GM19463 (cell line): Measurements from ENCODE around the gene DLX6.
"Not testable (repeated sequence)": the region's sequence is repeated elsewhere in the genome, so short reads cannot be mapped to it uniquely, and the experiment has no call there.

Source experiments
- ATAC-seq: cut with Tn5 transposase; IDR thresholded peaks from one replicate; pipeline ENCODE4 v1.9.1; 2021; ENCODE audit warnings: mild to moderate bottlenecking, moderate library complexity; ENCODE audit not compliant: unreplicated experiment

The DLX6 gene

DNA sequence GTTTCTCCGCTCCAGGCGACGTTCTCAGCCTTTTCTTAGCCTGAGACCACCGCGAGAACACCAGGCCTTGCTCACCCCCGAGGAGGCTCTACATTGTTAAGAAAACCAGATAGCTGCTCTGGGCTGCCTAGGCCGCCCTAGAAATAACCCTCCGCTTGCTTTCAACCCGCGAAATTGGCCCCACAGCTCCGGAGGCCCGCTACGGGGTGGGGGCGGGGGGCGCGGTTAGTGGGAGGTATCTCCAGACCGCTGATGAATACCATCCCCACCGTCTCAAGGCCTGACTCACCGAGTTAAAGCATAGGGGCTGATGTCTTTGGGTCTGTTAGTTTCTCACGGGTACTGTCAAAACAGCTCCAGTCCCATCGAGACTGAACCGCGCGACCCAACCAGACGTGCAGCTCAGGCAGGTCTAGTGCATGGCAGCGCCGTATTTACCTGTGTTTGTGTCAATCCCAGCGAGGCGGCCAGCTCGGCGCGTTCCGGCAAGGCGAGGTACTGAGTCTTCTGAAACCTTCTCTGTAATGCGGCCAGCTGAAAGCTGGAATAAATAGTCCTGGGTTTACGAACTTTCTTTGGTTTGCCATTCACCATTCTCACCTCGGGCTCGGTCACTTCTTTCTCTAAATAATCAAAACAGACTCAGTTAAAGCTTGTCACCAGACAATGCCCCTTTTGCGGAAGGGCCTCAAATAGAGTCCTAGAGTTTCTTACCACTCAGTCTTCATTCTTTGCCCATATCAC, 16.6 kb downstream of the DLX6 start:
- no peak for ATAC-seq

DNA sequence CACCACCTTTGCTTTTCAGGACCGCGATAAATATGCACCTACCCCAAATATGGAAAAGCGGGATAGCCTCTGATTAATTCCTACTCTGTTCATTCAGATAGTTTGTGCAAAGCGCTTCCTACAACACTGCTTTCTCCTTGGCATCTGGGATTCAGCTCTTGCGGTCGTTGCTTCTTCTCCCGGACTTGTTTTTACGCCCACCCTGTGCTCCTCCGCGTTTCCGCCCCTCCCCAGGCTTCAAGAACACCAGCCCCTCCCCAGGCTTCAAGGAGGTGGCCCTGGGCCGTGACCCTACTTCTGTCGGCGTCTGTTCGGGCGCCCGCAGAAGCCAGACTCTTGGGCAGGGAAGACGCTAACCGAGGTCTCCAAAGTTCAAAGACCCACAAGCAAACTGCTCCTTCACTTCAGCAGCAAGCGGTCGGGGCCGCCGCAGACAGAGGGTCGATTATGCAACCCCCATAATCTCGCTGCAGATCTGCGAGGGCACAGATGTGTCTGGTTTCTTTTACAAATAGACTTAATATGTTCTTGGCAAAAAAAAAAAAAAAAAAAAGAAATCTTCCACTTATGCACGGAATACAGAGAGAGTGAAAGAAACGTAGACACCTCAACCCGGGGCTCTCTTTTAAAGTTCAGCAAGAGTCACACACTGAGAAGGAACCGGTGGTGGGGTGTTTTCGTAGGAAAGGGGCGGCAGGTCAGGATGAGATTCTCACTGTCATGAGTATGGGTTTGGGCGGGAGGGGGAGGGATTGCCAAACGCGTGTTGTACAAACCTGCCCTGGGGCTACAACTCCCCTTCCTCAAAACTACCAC, 17.3 kb downstream of the DLX6 start:
- ATAC-seq = no peak

DNA sequence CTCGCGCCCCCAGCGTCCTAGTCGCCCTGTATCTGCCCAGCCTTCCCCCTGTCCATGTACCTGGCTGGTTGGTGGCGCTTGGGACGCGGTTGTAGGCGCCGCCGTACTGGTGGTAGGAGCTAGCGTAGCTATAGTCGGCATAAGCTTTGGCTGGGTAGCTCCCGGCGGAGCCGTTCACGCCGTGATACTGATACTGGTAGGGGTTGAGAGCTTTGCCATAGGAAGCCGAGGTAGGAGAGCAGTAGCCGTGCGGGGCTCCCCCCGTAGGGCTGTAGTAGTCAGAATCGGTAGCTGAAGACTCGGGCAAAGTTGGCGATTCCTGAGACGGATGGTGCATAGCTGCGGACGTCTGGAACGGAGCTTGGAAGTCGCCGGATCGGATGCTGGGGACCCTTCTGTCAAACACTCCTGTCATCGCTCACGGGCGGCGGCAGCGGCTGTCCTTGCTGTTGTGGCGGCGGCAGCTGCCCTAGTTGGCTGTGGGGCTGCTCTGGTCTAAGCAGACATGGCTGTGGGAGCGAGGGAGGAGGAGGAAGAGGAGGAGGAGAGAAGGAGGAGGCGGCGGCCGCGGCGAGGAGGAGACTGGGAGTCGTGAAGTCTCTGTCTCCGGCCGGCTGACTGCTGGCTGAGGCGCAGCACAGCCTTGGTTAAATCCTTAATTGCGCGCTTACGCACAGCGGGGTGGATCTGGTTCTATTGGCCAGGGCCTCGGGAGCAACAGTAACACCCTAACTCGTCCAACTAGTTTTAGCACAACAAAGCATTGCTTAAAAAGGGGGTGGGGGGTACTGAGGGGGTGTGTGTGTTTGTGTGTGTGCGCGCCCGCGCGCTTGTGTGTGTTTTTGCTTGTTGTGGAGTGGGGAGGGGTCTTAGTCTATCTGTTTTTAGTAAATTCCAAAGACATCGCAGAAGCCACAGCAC, 19.1 kb downstream of the DLX6 start, which contains the start of gene DLX5:
Gene DLX5 (minus strand): TSS at position 623 of the 921 bp plus-strand sequence. CDS start 208 bp downstream, at position 415.
- ATAC-seq = no peak

DNA sequence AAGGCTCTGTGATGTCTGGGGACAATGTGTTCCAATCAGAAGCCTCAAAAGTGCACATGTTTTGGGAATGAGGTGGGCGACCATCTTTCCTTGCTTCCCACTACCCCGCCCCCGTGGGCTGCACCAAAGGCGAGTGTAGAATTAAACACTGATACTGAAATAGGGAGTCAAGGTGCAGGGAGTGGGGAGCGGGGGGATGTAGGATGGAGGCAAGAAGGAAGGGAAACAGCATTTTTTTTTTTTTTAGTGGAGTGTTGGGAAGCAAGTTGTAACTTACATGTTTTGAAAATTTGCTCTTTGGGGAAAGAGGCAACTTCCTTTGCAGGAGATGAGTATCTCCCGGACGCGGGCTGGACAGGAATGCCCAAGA, 19.8 kb downstream of the DLX6 start:
- ATAC-seq = no peak

DNA sequence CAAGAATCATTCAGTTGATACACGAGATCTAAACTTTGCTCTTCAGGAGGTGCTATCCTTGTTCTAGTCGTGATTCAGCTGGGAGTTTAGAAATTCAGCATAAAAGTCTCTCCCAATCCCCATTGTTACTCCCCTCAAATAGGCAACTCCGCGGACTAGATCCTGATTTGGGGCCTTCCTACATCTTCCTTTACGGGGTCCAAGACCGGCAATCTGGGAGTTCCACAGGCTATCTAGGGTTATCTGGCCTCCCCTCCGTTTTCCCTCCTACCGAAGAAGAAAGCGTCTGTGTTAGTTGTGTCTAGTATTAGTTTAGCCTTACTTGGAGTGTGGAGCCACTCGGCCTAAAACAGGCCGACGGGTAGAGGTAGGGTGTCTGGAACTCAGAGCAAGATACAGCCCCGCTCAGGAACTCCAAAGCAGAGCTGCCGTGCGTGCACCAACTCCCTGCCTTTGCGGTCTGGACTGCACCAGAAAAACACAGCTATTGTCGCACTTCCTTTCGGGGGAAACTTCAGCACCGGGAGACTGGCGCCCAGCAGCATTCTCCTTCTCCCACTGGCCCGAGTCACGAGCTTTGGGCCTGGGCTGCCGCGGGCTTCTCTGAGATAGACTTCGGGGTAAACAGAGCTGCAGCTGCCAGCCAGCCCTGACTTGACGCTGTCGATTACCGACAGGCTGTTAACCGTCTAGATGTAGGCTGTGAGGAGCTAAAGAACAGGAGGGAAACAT, 20.8 kb downstream of the DLX6 start:
- no peak for ATAC-seq

DNA sequence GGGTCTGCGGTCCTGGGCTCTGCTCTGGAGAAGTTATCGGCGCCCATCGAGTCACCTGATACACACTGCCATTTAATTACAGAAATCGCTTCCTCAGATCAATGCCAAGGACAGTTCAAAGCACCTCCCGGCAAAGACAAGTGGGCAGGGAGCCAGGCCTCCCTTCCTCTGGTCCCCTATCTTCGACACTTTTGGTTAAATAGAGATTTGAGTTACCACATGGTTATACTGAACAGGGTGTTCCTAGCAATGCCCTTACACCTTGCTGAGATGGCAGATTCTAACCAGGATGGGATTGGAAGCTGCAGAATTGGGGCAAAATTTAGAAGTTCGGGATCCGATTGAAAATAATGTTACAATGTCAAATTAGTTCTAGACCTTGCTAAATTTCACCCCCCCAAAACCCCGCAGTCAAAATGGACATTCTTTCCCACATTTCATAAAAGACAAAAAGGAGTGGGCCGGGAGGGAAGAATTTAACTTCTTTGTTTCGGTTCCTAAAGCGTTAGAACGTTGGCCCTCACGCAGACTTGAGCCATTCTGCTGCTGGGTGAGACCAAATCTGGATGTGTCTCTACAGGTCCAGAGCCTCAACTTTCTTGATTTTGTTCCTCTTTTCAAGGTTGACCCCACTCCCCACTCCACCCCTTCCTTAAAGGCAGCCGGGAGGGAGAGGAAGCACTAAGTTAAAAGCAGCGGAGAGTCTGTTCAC, 21.5 kb downstream of the DLX6 start:
- ATAC-seq = peak; percentile 5

DNA sequence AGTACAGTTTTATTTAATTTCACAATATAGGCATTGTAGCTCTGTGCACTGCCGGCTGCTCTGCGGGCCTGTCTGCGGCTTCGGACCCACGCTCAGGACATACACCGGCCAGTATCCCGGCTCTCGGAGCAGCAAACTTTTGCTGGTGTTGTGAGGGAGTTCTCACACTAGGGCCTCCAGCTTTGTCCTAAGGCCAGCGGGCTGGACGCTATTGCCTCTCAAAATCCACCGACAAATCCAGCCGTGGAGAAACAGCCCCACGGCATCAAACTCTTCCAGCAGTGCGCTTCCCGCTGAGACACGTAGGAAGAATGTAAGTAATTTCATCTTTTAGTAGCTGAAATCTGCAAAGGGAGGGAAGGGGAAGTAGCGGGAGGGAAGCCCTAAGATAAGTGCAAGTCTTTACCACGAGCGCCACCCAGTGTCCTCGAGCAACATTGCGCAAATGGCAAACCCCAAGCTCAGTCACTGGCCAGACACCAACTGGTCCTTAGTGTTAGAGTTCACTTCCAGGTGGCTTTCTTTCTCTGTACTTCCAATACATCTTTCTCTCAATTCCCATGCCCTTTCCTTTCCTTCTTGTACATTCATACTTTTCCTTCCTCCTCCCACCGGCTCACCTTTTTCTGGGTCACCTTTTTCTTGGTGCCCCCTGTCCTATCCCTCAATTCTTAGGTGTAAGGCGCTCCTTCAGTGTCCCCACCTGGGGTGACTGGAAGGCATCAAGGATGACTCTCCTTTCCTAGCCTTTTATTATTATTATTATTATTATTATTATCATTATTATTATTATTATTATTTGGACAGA, 22.3 kb downstream of the DLX6 start:
- ATAC-seq = peak; percentile 92

DNA sequence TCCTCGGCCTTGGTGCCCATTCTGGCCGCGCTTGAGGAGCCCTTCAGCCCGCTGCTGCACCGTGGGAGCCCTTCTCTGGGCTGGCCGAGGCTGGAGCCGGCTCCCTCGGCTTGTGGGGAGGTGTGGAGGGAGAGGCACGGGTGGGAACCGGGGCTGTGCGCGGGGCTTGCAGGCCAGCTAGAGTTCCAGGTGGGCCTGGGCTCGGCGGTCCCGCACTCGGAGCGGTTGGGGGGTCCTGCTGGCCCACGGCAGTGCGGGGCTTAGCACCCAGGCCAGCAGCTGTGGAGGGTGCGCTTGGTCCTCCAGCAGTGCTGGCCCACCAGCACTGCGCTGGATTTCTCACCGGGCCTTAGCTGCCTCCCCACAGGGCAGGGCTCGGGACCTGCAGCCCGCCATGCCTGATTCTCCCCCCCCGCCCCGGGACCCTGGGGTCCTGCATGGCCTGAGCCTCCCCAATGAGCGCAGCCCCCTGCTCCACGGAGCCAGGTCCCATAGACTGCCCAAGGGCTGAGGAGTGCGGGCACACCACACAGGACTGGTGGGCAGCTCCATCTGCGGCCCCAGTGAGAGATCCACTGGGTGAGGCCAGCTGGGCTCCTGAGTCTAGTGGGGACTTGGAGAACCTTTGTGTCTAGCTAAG, 29.0 kb downstream of the DLX6 start:
- ATAC-seq = not testable (repeated sequence)

DNA sequence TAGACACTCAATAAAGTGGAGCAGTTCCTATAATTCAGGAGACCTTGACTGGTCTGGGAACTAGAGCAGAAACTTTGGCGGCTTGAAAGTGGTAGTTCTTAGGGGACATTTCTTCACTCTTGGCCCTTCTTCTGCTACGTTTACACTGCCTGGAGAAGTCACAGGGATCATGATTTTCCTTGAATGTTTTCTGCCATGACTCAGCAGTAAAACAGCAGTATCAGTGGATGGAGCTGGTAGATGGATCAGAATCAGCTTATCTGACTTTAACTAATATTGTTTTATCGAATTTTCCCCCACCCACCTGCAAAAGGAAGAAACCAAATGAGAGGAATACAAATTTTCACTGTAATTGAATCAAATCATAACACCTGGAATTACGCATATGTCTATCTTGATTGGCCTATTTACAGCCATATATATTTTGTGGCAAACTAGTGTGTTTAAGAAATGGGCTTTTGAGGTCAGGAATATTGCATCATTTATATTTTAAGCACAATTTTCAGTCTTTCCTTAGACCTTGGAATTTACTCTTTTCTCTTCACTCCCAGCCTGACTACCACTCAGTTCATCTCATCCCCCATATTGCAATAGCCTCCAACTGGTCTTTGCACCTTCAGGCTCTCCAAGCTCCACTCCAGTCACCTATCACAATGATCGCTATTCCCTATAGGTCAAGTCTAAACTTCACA, 34.2 kb downstream of the DLX6 start:
- ATAC-seq = no peak

DNA sequence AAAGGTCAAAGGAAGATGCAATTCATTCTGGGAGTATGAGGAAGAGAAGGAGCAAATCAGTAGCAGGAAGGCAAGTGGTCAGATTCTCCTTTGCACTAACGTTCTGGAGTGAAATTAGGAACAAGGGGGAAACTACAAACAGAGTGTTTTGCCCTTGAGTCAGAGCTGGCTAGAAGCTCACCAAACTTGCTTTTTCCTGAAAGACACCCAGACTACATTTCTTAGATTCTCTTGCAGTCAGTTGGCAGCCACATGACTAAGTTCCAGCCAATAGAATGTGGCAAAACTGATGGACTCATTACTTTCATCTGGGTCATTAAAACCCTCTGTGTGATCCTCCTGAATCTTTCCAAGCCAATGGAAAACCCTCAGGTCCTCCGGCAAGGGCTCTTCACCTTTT, 37.9 kb downstream of the DLX6 start:
- ATAC-seq = no peak
